DND-41 (cell line): ENCODE measurements around the gene FBXW7.

ENCODE experiments used
- CTCF ChIP-seq: IDR thresholded peaks from 2 replicates; pipeline ENCODE4 v1.5.1; 2012; ENCODE audit warnings: borderline replicate concordance, low read length, moderate library complexity, mild to moderate bottlenecking; ENCODE audit not compliant: poor library complexity, severe bottlenecking; ENCODE audit errors: extremely low read depth
- EZH2 ChIP-seq: IDR thresholded peaks from 3 replicates; pipeline ENCODE4 v1.6.1; 2012; ENCODE audit warnings: borderline replicate concordance, low read depth, mild to moderate bottlenecking, moderate library complexity, low read length, inconsistent platforms; ENCODE audit not compliant: severe bottlenecking

- TF ChIP-seq CTCF (no peak), EZH2 (no peak)
Observed at GRCh38 chr4:152434011-152434410, 101.9 kb downstream of the FBXW7 start.
